Heart right ventricle (tissue), 16 donors: ENCODE results near the gene ZFYVE28. TPM values are rescaled to one million over a fixed set of nuclear protein-coding genes. Genes with fewer than 3 reads are reported as not detected.
A peak's percentile ranks its signal among the peaks of the same experiment; 100 is the strongest.

ENCODE experiments used
- ATAC-seq, 8 donors: fragments of 200-7000 bp; cut with Tn5 transposase; one replicate each; pipeline ENCODE4 v1.9.1; 2020; ENCODE audit warnings: mild to moderate bottlenecking in 8 of 8, moderate library complexity in 8 of 8, moderate number of reproducible peaks in 1 of 8
- DNase-seq, 2 donors: peaks; one replicate each; pipeline ENCODE4 v3.0.0-alpha.2; 2020
- H3K27ac ChIP-seq, 10 donors: fragments of 200-600 bp; sonication (generic) in 2 of 10; one replicate each; pipeline versions ENCODE4 v1.5.0 to v1.8.0; 2020 to 2022; ENCODE audit warnings: mild to moderate bottlenecking in 3 of 10
- H3K27me3 ChIP-seq, 7 donors: fragments of 200-600 bp; one replicate each; pipeline ENCODE4 v1.8.0; 2021 to 2022; ENCODE audit warnings: mild to moderate bottlenecking in 2 of 7
- H3K36me3 ChIP-seq, 9 donors: fragments of 200-600 bp; sonication (generic) in 1 of 9; one replicate each; pipeline versions ENCODE4 v1.5.0 to v1.8.0; 2020 to 2022; ENCODE audit warnings: mild to moderate bottlenecking in 2 of 9
- H3K4me1 ChIP-seq, 9 donors: fragments of 200-600 bp; sonication (generic) in 1 of 9; one replicate each; pipeline versions ENCODE4 v1.5.0 to v1.8.0; 2020 to 2022; ENCODE audit warnings: mild to moderate bottlenecking in 4 of 9
- H3K4me3 ChIP-seq, 10 donors: fragments of 200-600 bp; sonication (generic) in 2 of 10; one replicate each; pipeline versions ENCODE4 v1.5.0 to v1.8.0; 2020 to 2022; ENCODE audit warnings: mild to moderate bottlenecking in 7 of 10, moderate library complexity in 2 of 10
- H3K9me3 ChIP-seq, 11 donors: fragments of 200-600 bp in 10 of 11; sonication (generic) in 2 of 11; one replicate each; pipeline versions ENCODE4 v1.5.0 to v1.8.0; 2013 to 2022; ENCODE audit warnings: mild to moderate bottlenecking in 2 of 11, control low read depth in 1 of 11, moderate library complexity in 1 of 11
- CTCF ChIP-seq, 9 donors: fragments of 200-600 bp; sonication (generic) in 2 of 9; IDR thresholded peaks; one replicate each; pipeline versions ENCODE4 v1.5.0 to v1.8.0; 2021 to 2022; ENCODE audit warnings: antibody characterized with exemption in 9 of 9, mild to moderate bottlenecking in 5 of 9, moderate library complexity in 1 of 9
- WGBS, 2 donors: extraction: QIAGEN DNeasy Blood & Tissue Kit; methylation state at CpG; one replicate each; pipeline ENCODE4 v1.1.7; 2013; ENCODE audit warnings: inconsistent platforms in 1 of 2; 5-methylcytosine and 5-hydroxymethylcytosine counted together
- intact Hi-C, 10 donors: fragments of 100-400 bp; cut with DNase I; formaldehyde crosslinking; loops; one replicate each; pipeline versions ENCODE4 v1.11.1 to v1.14.2; 2022
- polyA plus RNA-seq, 2 donors: library from polyadenylated mRNA; stranded (reverse); fragments of 200-250 nt; gene quantifications; one replicate each; pipeline ENCODE4 v1.2.3, GENCODE V29; 2013
- total RNA-seq, 10 donors: library from RNA; stranded (reverse); fragmentation: NEBNext Ultra II Directional in 3 of 10; extraction: Animal tissue kit (Norgen Biotek cat#: 25700) in 3 of 10; gene quantifications; one replicate each; pipeline versions ENCODE4 v1.2.1 to v1.2.4, GENCODE V29; 2021 to 2023
- donor health status: Arrhythmogenic right ventricular cardiomyopathy.
- donor health status: ischemic (EF 13 %, LVEDD 7.1; RV severe dilation, severe dysfunction).
- donor health status: healthy with polysubstance abuse.
- donor health status: DM: no; HTN: yes; CAD: no.
- donor health status: DM: no; HTN: no; CAD: no.
- donor health status: ischemic (EF 25% LVEDD 6.9; RV normal size, moderate dysfunction).
- donor health status: ischemic (EF 25% LVEDD 5.7; RV mildly dilated, moderate dysfunction).
- donor health status: healthy.
- donor health status: DM: yes; HTN: yes; CAD: no.
- donor health status: Ischemic cardiomyopathy.
- donor health status: ischemic (EF 35%, LVEDD 5.7; RV mildly dilated, moderate dysfunction).
- donor health status: nonischemic (EF 11% LVEDD 7.7; RV severe dilation, severe dysfunction).
- donor health status: DM: yes; HTN: yes; CAD: no.
- donor health status: PGD.
- donor health status: ischemic (EF 29% LVEDD 5.4; RV normal size, mild dysfunction).
- donor health status: nonischemic (EF 23%, LVEDD 6.1; RV moderate dilation, normal function).

The ZFYVE28 gene
- total and polyA plus RNA-seq, 12 donors, result 2.3 to 9.9 (median 3.5) TPM

- intact Hi-C loops, result loop anchor here in 4 of 10 donors (10.0 kb wide), 1 partner anchor 146 kb away; the partner anchor contains the start of genes CFAP99 (in 4 of the 4) and ZFYVE28 (in 4 of the 4)
These were observed 149.9 kb downstream of the ZFYVE28 start for GRCh38 chr4:2268357-2269205.

GRCh38 chr4:2267841-2268240 lies 150.6 kb downstream of the ZFYVE28 start:
- DNase-seq (peak in 1 of 2 donors; percentile 7), ATAC-seq (no peak)
- H3K4me3 ChIP-seq, result no peak overlapping the region
- H3K36me3 ChIP-seq, result no peaks in the 10 kb centered on the region
- H3K4me1 ChIP-seq, result peaks cover 10 to 56% (median 30%) of the 10 kb centered on the region in 9 donors
- no peaks in the 10 kb centered on the region for H3K9me3 ChIP-seq
- no peak overlapping the region for H3K27ac ChIP-seq
- no peak for TF ChIP-seq CTCF (IDR thresholded peaks at IDR 0.05)
- intact Hi-C loops, result loop anchor here in 4 of 10 donors (10.0 kb wide), 1 partner anchor 147 kb away; the partner anchor contains the start of genes CFAP99 (in 4 of the 4) and ZFYVE28 (in 4 of the 4)
- WGBS, 2 donors, result 80 to 83% methylated on average over 12 of the region's 12 CpGs
- no peaks in the 10 kb centered on the region for H3K27me3 ChIP-seq

More at GRCh38 chr4:2268357-2269205, 149.9 kb downstream of the ZFYVE28 start:
- Histone ChIP-seq H3K27me3 (no peaks in the 10 kb centered on the region), H3K4me1 (peaks cover 4 to 49% (median 24%) of the 10 kb centered on the region in 9 donors), H3K36me3 (no peaks in the 10 kb centered on the region), H3K9me3 (no peaks in the 10 kb centered on the region), H3K4me3 (no peak overlapping the region), H3K27ac (no peak overlapping the region)
- 79 to 81% methylated on average over 22 of the region's 22 CpGs for WGBS, 2 donors
- no peak for ATAC-seq
- DNase-seq, result peak in 1 of 2 donors; percentile 10
- TF ChIP-seq CTCF (IDR thresholded peaks at IDR 0.05), result no peak

- intact Hi-C loops, result loop anchor here in 4 of 10 donors (10.0 kb wide), 1 partner anchor 147 kb away; the partner anchor contains the start of genes CFAP99 (in 4 of the 4) and ZFYVE28 (in 4 of the 4)
These were observed 151.1 kb downstream of the ZFYVE28 start for GRCh38 chr4:2267320-2267811.

More at GRCh38 chr4:2267320-2267811, 151.1 kb downstream of the ZFYVE28 start:
- no peak for TF ChIP-seq CTCF (IDR thresholded peaks at IDR 0.05)
- no peaks in the 10 kb centered on the region for H3K36me3 ChIP-seq
- H3K4me1 ChIP-seq, result peaks cover 12 to 60% (median 33%) of the 10 kb centered on the region in 9 donors
- H3K27ac ChIP-seq, result no peak overlapping the region
- H3K9me3 ChIP-seq, result no peaks in the 10 kb centered on the region
- ATAC-seq (no peak), DNase-seq (no peak)
- H3K27me3 ChIP-seq, result no peaks in the 10 kb centered on the region
- H3K4me3 ChIP-seq, result no peak overlapping the region
- WGBS, 2 donors, result 83 to 87% methylated on average over 16 to 18 of the region's 18 CpGs
